HUES48 (cell line): Measurements from ENCODE around the gene SNRNP70.
"Not testable (repeated sequence)": the region's sequence is repeated elsewhere in the genome, so short reads cannot be mapped to it uniquely, and the experiment has no call there.

Source experiments
- H3K27ac ChIP-seq: one replicate; pipeline ENCODE4 v1.7.0; 2013; ENCODE audit warnings: low read depth, low read length, inconsistent platforms
- H3K27me3 ChIP-seq: 2 replicates; pipeline ENCODE4 v1.6.1; 2013; ENCODE audit warnings: mild to moderate bottlenecking, low read length; ENCODE audit not compliant: control insufficient read depth, insufficient read depth
- H3K36me3 ChIP-seq: 2 replicates; pipeline ENCODE4 v1.6.1; 2013; ENCODE audit warnings: low read length; ENCODE audit not compliant: control insufficient read depth, insufficient read depth
- H3K4me1 ChIP-seq: 2 replicates; pipeline ENCODE4 v1.6.1; 2013; ENCODE audit warnings: mild to moderate bottlenecking, low read length; ENCODE audit not compliant: control insufficient read depth, insufficient read depth
- H3K4me3 ChIP-seq: 2 replicates; pipeline ENCODE4 v1.5.1; 2013; ENCODE audit warnings: mild to moderate bottlenecking, low read depth, low read length
- H3K9ac ChIP-seq: 2 replicates; pipeline ENCODE4 v1.6.1; 2013; ENCODE audit warnings: mild to moderate bottlenecking, low read depth, low read length, moderate library complexity
- H3K9me3 ChIP-seq: 2 replicates; pipeline ENCODE4 v1.6.1; 2013; ENCODE audit warnings: low read length; ENCODE audit not compliant: control insufficient read depth, insufficient read depth

SNRNP70 gene

DNA sequence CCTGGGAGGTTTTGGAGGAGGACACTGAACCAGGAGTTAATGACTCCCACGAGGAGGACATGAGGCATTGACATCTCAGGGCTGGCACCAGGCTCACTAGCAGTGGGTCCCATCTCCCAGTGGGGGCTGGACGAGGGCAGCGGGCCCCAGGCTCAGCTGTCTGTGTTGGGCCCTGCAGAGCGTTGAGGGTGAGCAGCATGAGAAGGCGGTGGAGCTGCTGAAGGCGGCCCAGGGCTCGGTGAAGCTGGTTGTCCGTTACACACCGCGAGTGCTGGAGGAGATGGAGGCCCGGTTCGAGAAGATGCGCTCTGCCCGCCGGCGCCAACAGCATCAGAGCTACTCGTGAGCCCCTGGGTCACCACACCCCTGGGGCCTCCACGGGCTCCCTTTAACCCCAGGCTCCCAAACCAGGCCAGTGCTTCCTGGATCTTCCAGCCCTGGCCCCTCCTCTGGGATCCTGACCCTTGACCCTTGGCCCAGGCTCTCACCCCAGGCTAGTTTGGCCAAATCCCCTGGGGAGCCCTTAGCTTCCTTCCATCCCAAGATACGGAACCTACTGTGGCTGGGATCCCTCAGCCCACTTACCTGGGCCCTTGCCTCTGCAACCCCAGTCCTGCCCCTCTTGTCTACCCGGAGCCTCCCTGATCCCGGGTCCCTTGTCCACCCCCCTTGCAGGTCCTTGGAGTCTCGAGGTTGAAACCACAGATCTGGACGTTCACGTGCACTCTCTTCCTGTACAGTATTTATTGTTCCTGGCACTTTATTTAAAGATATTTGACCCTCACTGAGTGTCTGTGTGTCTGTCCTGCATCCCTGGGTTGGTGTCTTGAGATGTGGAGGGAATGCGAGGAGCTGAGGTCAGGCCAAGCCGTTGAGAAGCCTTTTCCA lies 32.7 kb downstream of the SNRNP70 start:
- Histone ChIP-seq H3K27me3 (peaks cover 20% of the 10 kb centered on the region), H3K4me1 (peaks cover 8% of the 10 kb centered on the region), H3K9me3 (no peaks in the 10 kb centered on the region), H3K9ac (peak overlapping the region; percentile 94; the same call in 1 of the 2 replicates), H3K36me3 (no peaks in the 10 kb centered on the region), H3K27ac (peak overlapping the region; percentile 95), H3K4me3 (peak overlapping the region; percentile 94)

- H3K9ac ChIP-seq, result peak within 1 kb of the TSS; percentile 94
- peak within 1 kb of the TSS; percentile 94 for H3K4me3 ChIP-seq
- H3K4me1 ChIP-seq, result peaks cover 8% of the 10 kb centered on the region
- H3K27ac ChIP-seq, result peak within 1 kb of the TSS; percentile 95
- H3K9me3 ChIP-seq, result no peaks in the 10 kb centered on the region
- H3K36me3 ChIP-seq, result no peaks in the 10 kb centered on the region
- peaks cover 20% of the 10 kb centered on the region for H3K27me3 ChIP-seq
These were observed 33.5 kb downstream of the SNRNP70 start, which contains the start of gene C19orf73 for GRCh38 chr19:49118565-49119410. TSS of gene C19orf73 (minus strand) at chr19:49119143. CDS start at chr19:49119022, 121 bp downstream.

DNA sequence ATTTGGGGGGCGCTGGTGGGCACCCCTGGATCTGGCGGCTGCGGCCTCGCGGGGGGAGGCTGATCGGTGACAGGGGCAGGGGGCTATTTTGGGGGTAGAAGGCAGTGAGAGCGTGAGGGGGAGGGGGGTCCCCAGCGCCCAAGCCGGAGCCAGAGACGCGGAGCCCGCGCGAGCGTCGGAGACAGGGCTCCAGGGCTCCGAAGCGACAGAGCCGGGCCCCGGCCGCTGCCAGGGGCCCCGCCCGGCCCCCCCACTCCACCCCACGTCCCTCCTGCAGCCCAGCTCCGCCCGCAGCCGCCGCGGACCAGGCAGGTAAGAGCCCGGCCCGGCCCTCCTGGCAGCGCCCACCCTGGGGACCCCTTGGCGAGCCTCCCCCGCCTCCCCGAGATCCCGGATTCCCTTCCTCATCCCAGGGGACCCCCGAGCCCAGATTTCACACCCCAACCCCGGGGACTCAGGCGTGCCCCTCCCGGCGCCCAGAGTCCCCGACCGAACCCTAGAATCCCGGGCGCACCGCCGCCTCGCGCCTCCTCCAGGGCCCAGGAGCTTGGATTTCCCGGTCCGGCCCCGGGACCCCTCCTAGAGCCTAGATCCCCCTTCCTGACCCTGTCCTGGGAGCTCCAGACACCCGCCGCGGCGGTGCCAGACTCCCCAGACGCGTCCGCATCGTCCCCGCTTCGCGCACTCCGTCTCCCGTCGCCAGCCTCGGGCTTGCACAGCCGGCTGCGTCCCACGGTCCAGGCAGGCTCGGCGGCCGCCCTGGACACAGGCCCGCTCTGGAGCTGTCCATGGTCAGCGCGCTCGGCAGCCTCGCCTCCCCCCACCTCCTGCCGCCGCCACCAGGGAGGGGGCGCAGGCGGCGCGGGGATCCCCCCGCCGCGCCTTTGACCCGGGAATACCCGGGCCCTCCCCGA lies 34.4 kb downstream of the SNRNP70 start, which contains the start of gene PPFIA3:
TSS of gene PPFIA3 (plus strand) at position 134 of the 914 bp plus-strand sequence. CDS start 8,330 bp downstream, outside the sequence.
- Histone ChIP-seq H3K4me1 (peaks cover 8% of the 10 kb centered on the region), H3K9me3 (no peaks in the 10 kb centered on the region), H3K9ac (peak within 1 kb of the TSS; percentile 94), H3K4me3 (peak within 1 kb of the TSS; percentile 94), H3K27ac (peak within 1 kb of the TSS; percentile 95), H3K27me3 (peaks cover 20% of the 10 kb centered on the region), H3K36me3 (no peaks in the 10 kb centered on the region)

- Histone ChIP-seq H3K27me3 (peaks cover 17% of the 10 kb centered on the region), H3K4me1 (peaks cover 8% of the 10 kb centered on the region), H3K4me3 (peak overlapping the region; percentile 48; the same call in 1 of the 2 replicates), H3K36me3 (no peaks in the 10 kb centered on the region), H3K9ac (no peak overlapping the region), H3K9me3 (no peaks in the 10 kb centered on the region), H3K27ac (no peak overlapping the region)
These were observed 35.1 kb downstream of the SNRNP70 start for GRCh38 chr19:49120325-49120683.

- Histone ChIP-seq H3K9ac (no peak overlapping the region), H3K36me3 (no peaks in the 10 kb centered on the region), H3K27me3 (peaks cover 17% of the 10 kb centered on the region), H3K27ac (no peak overlapping the region), H3K4me1 (peaks cover 8% of the 10 kb centered on the region), H3K4me3 (no peak overlapping the region), H3K9me3 (no peaks in the 10 kb centered on the region)
These were observed 35.6 kb downstream of the SNRNP70 start for GRCh38 chr19:49120868-49121267.

- not testable (repeated sequence) for H3K4me3 ChIP-seq, H3K4me1 ChIP-seq, H3K27ac ChIP-seq, H3K9ac ChIP-seq, H3K36me3 ChIP-seq, H3K9me3 ChIP-seq
- peaks cover 17% of the 10 kb centered on the region for H3K27me3 ChIP-seq
These were observed 36.6 kb downstream of the SNRNP70 start for GRCh38 chr19:49121841-49122240.

DNA sequence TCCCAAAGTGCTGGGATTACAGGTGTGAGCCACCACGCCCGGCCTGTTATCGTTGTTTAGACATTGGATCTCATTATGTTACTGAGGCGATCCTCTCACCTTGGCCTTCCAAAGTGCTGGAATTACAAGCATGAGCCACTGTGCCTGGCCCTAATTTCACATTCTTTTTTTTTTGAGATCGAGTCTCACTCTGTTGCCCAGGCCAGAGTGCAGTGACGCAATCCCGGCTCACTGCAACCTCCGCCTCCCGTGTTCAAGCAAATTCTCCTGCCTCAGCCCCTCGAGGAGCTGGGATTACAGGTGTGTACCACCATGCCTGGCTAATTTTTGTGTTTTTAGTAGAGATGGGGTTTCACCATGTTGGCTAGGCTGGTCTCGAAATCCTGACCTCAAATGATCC lies 38.0 kb downstream of the SNRNP70 start:
- H3K9me3 ChIP-seq, H3K36me3 ChIP-seq, H3K9ac ChIP-seq, H3K4me3 ChIP-seq, H3K27ac ChIP-seq, H3K4me1 ChIP-seq: not testable (repeated sequence)
- H3K27me3 ChIP-seq, result peaks cover 17% of the 10 kb centered on the region

GRCh38 chr19:49125025-49125731 lies 39.9 kb downstream of the SNRNP70 start:
- H3K4me1 ChIP-seq, result no peaks in the 10 kb centered on the region; the same call in 1 of the 2 replicates
- no peak overlapping the region for H3K27ac ChIP-seq
- H3K27me3 ChIP-seq, result peaks cover 10% of the 10 kb centered on the region
- peak overlapping the region; percentile 42; the same call in 1 of the 2 replicates for H3K4me3 ChIP-seq
- H3K9me3 ChIP-seq, result no peaks in the 10 kb centered on the region
- H3K9ac ChIP-seq, result no peak overlapping the region
- H3K36me3 ChIP-seq, result no peaks in the 10 kb centered on the region

DNA sequence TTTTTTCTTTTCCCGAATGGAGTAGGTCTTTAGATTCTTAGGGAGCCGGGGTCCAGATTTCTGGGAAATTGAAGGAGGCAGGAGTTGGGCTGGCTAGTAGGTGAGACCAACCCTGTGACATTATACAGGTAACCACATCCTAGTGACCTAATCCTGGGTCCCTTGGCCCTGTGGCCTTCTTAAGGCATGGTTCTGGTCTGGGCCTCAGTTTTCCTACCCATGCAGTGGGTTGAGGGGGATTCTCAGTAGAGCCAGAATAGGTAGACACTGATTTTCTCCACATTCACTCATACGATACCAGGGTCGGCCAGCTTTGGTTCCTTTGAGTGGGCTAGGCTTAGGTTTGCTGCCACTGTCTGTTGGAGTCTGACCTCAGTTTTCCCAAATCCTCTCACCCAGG lies 41.3 kb downstream of the SNRNP70 start:
- no peaks in the 10 kb centered on the region for H3K36me3 ChIP-seq
- H3K9me3 ChIP-seq, result no peaks in the 10 kb centered on the region
- H3K27me3 ChIP-seq, result no peaks in the 10 kb centered on the region
- no peak overlapping the region for H3K4me3 ChIP-seq
- no peaks in the 10 kb centered on the region; the same call in 1 of the 2 replicates for H3K4me1 ChIP-seq
- H3K27ac ChIP-seq, result no peak overlapping the region
- H3K9ac ChIP-seq, result no peak overlapping the region

GRCh38 chr19:49127225-49127624 lies 42.0 kb downstream of the SNRNP70 start:
- not testable (repeated sequence) for H3K9ac ChIP-seq, H3K4me1 ChIP-seq, H3K27ac ChIP-seq, H3K27me3 ChIP-seq, H3K36me3 ChIP-seq, H3K9me3 ChIP-seq, H3K4me3 ChIP-seq
